ENCODE data around the gene PEPD.
"Not testable (repeated sequence)": the region's sequence is repeated elsewhere in the genome, so short reads cannot be mapped to it uniquely, and the experiment has no call there.

Gene PEPD

GRCh38 chr19:33497131-33497777 lies 24.3 kb downstream of the PEPD start:
- no peak for DNase-seq (ENCODE audit: low read depth)

- DNase-seq (ENCODE audit: low read depth): no peak
Observed at GRCh38 chr19:33496038-33496895, 25.3 kb downstream of the PEPD start.

GRCh38 chr19:33493401-33494275 lies 28.0 kb downstream of the PEPD start:
- DNase-seq (ENCODE audit: low read depth): no peak

- DNase-seq (ENCODE audit: low read depth): no peak
Observed at GRCh38 chr19:33492951-33493350, 28.6 kb downstream of the PEPD start.

- no peak for DNase-seq (ENCODE audit: low read depth)
Observed at GRCh38 chr19:33492090-33492489, 29.5 kb downstream of the PEPD start.

- DNase-seq (ENCODE audit: low read depth): not testable (repeated sequence)
Observed at GRCh38 chr19:33490596-33490995, 31.0 kb downstream of the PEPD start.

- DNase-seq (ENCODE audit: low read depth): no peak
Observed at GRCh38 chr19:33490041-33490451, 31.5 kb downstream of the PEPD start.

GRCh38 chr19:33488826-33489225 lies 32.8 kb downstream of the PEPD start:
- no peak for DNase-seq (ENCODE audit: low read depth)

- DNase-seq (ENCODE audit: low read depth): no peak
Observed at GRCh38 chr19:33487901-33488800, 33.4 kb downstream of the PEPD start.

- DNase-seq (ENCODE audit: low read depth): no peak
Observed at GRCh38 chr19:33486936-33487811, 34.4 kb downstream of the PEPD start.

- no peak for DNase-seq (ENCODE audit: low read depth)
Observed at GRCh38 chr19:33486407-33486806, 35.2 kb downstream of the PEPD start.

GRCh38 chr19:33484226-33484774 lies 37.3 kb downstream of the PEPD start:
- DNase-seq (ENCODE audit: low read depth): no peak

GRCh38 chr19:33482476-33482875 lies 39.1 kb downstream of the PEPD start:
- DNase-seq (ENCODE audit: low read depth): no peak

GRCh38 chr19:33481863-33482262 lies 39.7 kb downstream of the PEPD start:
- DNase-seq (ENCODE audit: low read depth): no peak

GRCh38 chr19:33479570-33479969 lies 42.0 kb downstream of the PEPD start:
- not testable (repeated sequence) for DNase-seq (ENCODE audit: low read depth)

GRCh38 chr19:33477781-33478180 lies 43.8 kb downstream of the PEPD start:
- DNase-seq (ENCODE audit: low read depth): no peak

GRCh38 chr19:33476151-33476707 lies 45.4 kb downstream of the PEPD start:
- no peak for DNase-seq (ENCODE audit: low read depth)

GRCh38 chr19:33473653-33474305 lies 47.8 kb downstream of the PEPD start:
- DNase-seq (ENCODE audit: low read depth): no peak
